BLaER1 (cell line): ENCODE measurements around the gene AHNAK.
"Not testable (repeated sequence)": the region's sequence is repeated elsewhere in the genome, so short reads cannot be mapped to it uniquely, and the experiment has no call there.

Source experiments
- H3K27ac ChIP-seq: shearing (Covaris generic); formaldehyde crosslinking; 2 replicates; pipeline ENCODE4 v1.8.1; 2022
- H3K27me3 ChIP-seq: shearing (Covaris generic); formaldehyde crosslinking; 2 replicates; pipeline ENCODE4 v1.8.1; 2022
- H3K36me3 ChIP-seq: shearing (Covaris generic); formaldehyde crosslinking; 2 replicates; pipeline ENCODE4 v1.8.1; 2022
- H3K4me1 ChIP-seq: shearing (Covaris generic); formaldehyde crosslinking; 2 replicates; pipeline ENCODE4 v1.8.1; 2022
- H3K4me2 ChIP-seq: shearing (Covaris generic); formaldehyde crosslinking; 2 replicates; pipeline ENCODE4 v1.8.1; 2022
- H3K4me3 ChIP-seq: shearing (Covaris generic); formaldehyde crosslinking; 2 replicates; pipeline ENCODE4 v1.8.1; 2022
- H3K9ac ChIP-seq: shearing (Covaris generic); formaldehyde crosslinking; 2 replicates; pipeline ENCODE4 v1.8.1; 2022
- H3K9me3 ChIP-seq: shearing (Covaris generic); formaldehyde crosslinking; 2 replicates; pipeline ENCODE4 v1.8.1; 2022
- H4K20me1 ChIP-seq: shearing (Covaris generic); formaldehyde crosslinking; 2 replicates; pipeline ENCODE4 v1.8.1; 2022
- Cebpa-rat ChIP-seq: shearing (Covaris generic); IDR thresholded peaks from 2 replicates; pipeline ENCODE4 v1.8.1; 2022

Gene AHNAK

DNA sequence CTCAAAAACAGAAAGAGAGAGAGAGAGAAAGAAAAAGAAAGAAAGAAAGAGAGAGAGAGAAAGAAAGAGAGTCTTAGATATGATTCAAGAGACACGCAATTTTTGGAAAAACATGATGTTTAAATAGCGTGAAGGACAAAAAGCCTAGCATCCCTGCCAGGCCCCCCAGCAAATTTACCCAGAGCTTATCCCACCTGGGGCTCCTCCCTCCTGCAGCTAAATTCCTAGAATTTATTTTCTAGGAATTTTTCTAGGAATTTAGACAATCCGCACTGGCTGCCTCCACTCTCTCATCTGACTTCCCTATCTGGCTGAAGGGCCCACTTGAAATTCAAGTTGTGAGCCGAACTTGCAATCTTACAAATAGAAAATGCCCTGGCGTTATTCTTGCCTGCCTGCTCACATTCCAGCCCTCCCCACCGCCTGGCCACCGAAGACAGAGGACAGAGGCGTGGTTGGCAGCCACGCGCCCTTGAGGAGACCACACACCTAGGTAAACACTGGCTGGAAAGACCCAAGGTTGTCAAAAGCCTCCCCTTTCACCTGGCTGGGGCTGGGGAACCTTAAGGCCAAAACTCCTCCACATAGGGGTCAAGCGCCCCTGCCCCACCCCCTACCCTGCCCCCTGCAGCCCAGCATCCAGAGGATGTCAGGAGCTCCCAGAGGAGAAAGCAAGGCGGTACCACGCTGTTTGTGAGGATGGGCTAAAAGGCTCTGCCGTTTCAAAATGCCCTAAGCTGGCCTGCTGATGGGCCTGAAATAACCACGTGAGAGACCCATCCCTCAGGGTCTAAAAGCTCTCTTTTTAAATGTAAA is 42.2 kb downstream of the AHNAK start:
- no peak overlapping the region for H3K4me2 ChIP-seq
- H3K4me3 ChIP-seq: no peak overlapping the region
- H3K36me3 ChIP-seq: no peaks in the 10 kb centered on the region
- H4K20me1 ChIP-seq: no peaks in the 10 kb centered on the region
- no peak for TF ChIP-seq Cebpa-rat
- no peaks in the 10 kb centered on the region for H3K27me3 ChIP-seq
- no peaks in the 10 kb centered on the region for H3K9me3 ChIP-seq
- H3K9ac ChIP-seq: no peak overlapping the region
- H3K27ac ChIP-seq: no peak overlapping the region
- peaks cover 6% of the 10 kb centered on the region for H3K4me1 ChIP-seq

DNA sequence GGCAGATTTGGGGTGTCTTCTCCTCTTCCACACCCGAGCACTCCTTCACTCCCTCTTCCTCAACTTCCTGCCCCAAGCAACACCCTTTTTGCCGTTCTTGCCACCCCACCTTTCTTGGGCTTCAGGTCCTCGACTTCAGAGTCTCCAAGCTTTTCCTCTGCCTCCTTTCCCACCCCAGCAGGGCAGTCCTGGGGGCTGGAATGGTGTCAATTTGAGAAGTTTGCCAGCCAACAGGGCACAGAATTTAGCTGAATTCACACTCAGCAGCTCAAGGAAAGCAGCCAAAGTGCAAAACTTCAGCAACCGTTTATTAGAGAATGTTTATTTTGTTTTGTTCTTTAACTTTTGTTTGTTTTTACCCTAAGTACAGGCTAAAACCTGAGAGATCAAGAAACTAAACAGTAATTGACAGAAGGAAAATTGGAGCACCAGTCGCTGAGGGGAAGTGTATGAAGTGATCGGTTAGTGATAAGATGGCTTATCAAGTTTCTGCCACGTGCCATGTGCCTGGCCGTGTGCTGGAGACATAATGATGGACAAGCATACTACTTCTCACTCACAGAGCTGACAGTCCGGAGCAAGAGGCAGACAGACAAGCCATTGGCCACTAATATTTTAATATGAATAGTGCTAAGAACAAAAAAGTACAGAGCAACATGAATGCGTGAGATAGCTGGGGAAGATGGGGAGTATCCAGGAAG is 44.4 kb downstream of the AHNAK start:
- H3K9me3 ChIP-seq: no peaks in the 10 kb centered on the region
- H3K36me3 ChIP-seq: no peaks in the 10 kb centered on the region
- no peaks in the 10 kb centered on the region for H3K27me3 ChIP-seq
- no peak for TF ChIP-seq Cebpa-rat
- H3K27ac ChIP-seq: no peak overlapping the region
- peaks cover 8% of the 10 kb centered on the region for H3K4me1 ChIP-seq
- H4K20me1 ChIP-seq: no peaks in the 10 kb centered on the region
- no peak overlapping the region for H3K9ac ChIP-seq
- H3K4me3 ChIP-seq: no peak overlapping the region
- no peak overlapping the region for H3K4me2 ChIP-seq

DNA sequence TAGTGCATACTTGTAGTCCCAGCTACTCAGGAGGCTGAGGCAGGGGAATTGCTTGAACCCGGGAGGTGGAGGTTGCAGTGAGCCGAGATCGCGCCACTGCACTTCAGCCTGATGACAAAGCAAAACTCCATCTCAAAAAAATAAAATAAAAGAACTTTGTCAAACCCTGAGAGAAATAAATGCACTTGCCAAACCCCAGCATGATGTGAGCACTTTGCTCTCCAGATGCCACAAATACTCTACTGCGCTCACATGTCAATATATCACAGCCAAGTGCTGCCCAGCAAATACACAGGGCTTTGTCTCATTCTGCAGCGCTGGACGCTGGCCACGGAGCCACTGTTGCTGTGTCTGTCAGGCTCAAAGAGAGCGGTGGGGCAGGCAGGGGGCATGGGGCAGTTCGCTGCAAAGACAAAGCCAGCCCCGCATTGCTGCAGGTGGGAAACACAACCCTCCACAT is 45.1 kb downstream of the AHNAK start:
- Histone ChIP-seq H3K4me1 (peaks cover 8% of the 10 kb centered on the region), H3K36me3 (no peaks in the 10 kb centered on the region), H3K9me3 (no peaks in the 10 kb centered on the region), H3K4me3 (no peak overlapping the region), H3K27ac (no peak overlapping the region), H4K20me1 (no peaks in the 10 kb centered on the region), H3K27me3 (no peaks in the 10 kb centered on the region), H3K9ac (no peak overlapping the region), H3K4me2 (no peak overlapping the region)
- TF ChIP-seq Cebpa-rat: no peak

DNA sequence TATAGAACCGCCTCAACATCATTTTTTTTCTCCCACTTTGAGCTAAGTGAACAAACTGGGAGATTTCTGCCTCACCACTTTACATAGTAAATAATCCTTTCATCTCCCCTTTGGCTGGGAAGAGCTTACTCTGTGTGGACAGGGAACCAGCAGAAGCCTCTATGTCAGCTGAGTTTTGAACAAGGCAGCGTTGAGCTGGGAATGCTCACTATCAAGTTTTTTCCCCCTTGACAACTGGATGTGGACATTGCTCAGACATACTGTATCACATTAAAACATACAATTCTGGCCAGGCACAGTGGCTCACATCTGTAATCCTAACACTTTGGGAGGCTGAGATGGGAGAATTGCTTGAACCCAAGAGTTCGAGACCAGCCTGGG is 46.0 kb downstream of the AHNAK start:
- TF ChIP-seq Cebpa-rat: no peak
- H3K27ac ChIP-seq: no peak overlapping the region
- H3K4me3 ChIP-seq: no peak overlapping the region
- no peak overlapping the region for H3K9ac ChIP-seq
- no peaks in the 10 kb centered on the region for H3K9me3 ChIP-seq
- H4K20me1 ChIP-seq: no peaks in the 10 kb centered on the region
- no peaks in the 10 kb centered on the region for H3K27me3 ChIP-seq
- H3K4me1 ChIP-seq: peaks cover 8% of the 10 kb centered on the region
- no peak overlapping the region for H3K4me2 ChIP-seq
- H3K36me3 ChIP-seq: no peaks in the 10 kb centered on the region

DNA sequence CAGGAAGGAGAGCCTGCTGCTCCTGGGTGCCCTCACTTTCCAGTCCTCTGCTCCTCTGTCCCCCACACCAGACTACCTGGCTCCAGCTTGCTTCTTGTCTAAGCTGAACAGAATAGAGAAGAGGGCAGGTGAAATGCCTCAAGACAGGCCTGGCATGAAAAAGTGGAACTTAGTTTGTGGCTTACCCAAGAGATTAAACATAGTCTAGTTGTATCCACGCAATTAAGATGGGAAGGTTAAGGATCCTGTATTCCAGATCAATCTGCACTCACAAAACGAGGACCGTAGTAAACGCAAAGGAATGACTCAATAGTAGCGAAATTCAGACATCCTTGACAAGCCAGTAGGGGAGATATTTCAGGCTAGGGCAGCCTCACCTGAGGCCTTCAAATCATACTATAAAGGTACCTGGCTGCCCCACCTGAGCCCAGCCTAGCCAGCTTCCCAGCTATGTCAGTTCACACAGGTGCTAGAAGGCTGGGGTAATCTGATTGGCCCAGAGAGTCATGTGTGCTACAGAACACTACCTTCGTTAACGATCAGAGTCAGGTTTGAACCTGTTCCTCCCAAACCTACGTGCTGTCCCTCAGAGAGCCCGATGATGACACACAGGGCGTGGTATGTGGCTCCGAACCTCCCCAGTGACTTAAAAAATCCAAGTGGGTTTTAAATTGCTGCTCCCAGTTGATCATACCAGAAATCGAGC is 46.5 kb downstream of the AHNAK start:
- Histone ChIP-seq H3K9me3 (no peaks in the 10 kb centered on the region), H4K20me1 (no peaks in the 10 kb centered on the region), H3K4me3 (no peak overlapping the region), H3K27ac (no peak overlapping the region), H3K36me3 (no peaks in the 10 kb centered on the region), H3K27me3 (no peaks in the 10 kb centered on the region), H3K9ac (no peak overlapping the region), H3K4me2 (peak overlapping the region; percentile 28), H3K4me1 (peaks cover 8% of the 10 kb centered on the region)
- no peak for TF ChIP-seq Cebpa-rat

DNA sequence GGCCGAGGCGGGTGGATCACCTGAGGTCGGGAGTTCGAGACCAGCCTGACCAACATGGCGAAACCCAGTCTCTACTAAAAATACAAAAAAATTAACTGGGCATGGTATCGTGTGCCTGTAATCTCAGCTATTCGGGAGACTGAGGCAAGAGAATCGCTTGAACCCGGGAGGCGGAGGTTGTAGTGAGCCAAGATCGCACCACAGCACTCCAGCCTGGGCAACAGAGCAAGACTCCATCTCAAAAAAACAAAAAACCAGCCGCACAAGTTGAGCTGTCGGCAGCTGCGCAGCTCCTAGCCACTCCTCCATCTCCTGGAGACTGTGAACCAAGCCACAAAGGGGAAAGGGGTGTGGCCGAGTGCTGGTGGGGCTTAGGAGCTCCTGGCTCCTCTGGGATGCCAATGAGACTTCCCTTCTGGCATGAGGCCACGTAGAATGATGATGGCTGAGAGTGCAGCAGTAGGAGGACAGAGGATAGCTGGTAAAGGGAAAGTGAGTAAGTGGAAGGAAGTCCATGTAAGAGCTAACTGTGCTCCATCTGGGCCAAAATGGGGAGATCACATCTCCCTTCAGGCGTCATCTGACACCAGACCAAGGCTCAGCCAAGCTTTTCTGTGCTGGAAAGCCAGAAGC is 47.2 kb downstream of the AHNAK start:
- peak overlapping the region; percentile 28 for H3K4me2 ChIP-seq
- not testable (repeated sequence) for H3K9me3 ChIP-seq, H3K4me1 ChIP-seq, H3K36me3 ChIP-seq, H3K4me3 ChIP-seq, H3K27ac ChIP-seq, H3K9ac ChIP-seq, H3K27me3 ChIP-seq, H4K20me1 ChIP-seq

DNA sequence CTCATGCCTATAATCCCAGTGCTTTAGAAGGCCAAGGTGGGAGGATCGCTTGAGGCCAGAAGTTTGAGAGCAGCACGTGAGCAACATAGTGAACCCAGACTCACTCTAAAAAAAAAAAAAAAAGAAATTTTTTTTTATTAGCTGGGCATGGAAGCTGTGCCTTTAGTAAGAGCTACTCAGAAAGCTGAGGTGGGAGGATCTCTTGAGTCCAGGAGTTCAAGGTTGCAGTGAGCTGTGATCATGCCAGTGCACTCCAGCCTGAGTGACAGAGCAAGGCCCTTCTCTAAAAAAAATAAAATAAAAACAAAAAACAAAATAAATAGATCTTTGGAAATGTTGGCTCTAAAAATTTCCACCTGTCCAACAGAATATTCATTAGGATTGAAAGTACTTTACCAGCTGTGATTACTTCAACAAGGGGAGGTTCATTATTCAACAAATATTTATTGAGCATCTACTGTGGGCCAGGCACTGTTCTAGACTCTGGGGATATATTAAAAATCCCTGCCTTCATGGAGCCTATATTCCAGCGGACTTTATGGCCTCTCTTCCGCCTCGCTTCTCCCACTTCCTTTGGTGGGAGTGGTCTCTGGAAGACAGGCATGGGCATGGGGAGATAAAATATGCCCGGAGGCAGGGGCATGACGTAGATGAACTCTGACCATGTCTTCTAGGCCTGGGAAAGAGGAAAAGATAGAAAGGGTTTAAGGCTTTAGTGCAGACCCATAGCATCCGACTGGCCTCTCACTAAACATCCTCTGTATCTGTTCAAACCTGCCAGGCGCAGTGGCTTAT is 47.9 kb downstream of the AHNAK start:
- no peak for TF ChIP-seq Cebpa-rat
- Histone ChIP-seq H3K4me1 (peaks cover 8% of the 10 kb centered on the region), H3K27me3 (no peaks in the 10 kb centered on the region), H3K9me3 (no peaks in the 10 kb centered on the region), H3K27ac (no peak overlapping the region), H3K4me2 (0 out of 2 replicates have a peak overlapping the region, but pooled peaks have one; percentile 28), H3K36me3 (no peaks in the 10 kb centered on the region), H4K20me1 (no peaks in the 10 kb centered on the region), H3K4me3 (no peak overlapping the region), H3K9ac (no peak overlapping the region)

DNA sequence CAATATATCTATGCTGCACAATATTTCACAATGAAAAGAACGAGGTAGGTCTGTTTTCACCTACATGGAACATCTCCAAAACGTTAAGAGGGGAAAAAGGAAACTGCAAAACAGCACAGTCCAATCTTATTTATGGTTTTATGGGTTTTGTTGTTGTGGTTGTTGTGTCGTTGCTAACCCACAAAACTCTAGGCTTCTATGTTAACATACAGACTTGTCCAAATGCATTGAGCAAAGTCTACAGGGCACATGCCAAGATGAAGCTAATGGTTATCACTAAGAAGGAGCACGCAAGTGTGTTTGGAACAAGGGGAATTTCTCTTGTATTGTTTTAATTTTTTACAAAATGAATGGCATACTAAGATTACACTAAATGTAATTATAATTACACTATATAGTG is 48.6 kb downstream of the AHNAK start:
- no peaks in the 10 kb centered on the region for H3K27me3 ChIP-seq
- H3K4me3 ChIP-seq: no peak overlapping the region
- peaks cover 8% of the 10 kb centered on the region for H3K4me1 ChIP-seq
- H3K9ac ChIP-seq: no peak overlapping the region
- no peaks in the 10 kb centered on the region for H3K36me3 ChIP-seq
- no peak overlapping the region for H3K4me2 ChIP-seq
- TF ChIP-seq Cebpa-rat: no peak
- no peaks in the 10 kb centered on the region for H3K9me3 ChIP-seq
- H4K20me1 ChIP-seq: no peaks in the 10 kb centered on the region
- no peak overlapping the region for H3K27ac ChIP-seq

DNA sequence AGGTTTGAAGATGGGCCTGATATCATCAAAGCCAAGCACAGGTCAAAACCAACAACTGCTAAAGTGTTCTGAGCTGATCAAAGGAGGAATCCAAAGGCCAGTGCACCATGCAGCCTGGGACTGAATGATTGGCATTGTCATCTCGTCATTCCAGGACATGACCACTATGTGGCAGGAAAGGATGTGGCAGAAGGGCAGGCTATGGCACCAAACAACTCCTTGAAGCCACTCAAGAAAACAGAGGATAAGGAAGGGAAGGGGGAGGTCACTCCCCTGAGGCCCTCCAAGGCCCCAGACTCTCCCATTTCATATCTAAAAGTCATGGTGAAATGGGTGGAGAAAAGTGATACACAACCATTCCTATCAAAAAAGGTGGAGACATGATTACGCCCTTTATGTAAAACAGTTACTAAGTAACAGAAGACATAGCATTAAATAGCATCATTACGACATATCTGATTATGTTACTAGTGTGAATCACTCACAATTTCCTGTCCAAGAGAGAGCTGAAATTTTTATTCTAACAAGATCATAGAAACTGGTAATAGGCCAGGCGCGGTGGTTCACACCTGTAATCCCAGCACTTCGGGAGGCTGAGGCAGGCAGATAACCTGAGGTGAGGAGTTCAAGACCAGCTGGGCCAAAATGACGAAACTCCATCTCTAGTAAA is 49.3 kb downstream of the AHNAK start:
- Histone ChIP-seq H3K4me1 (peaks cover 8% of the 10 kb centered on the region), H3K9me3 (no peaks in the 10 kb centered on the region), H3K4me3 (no peak overlapping the region), H3K9ac (no peak overlapping the region), H3K36me3 (no peaks in the 10 kb centered on the region), H3K27ac (no peak overlapping the region), H4K20me1 (no peaks in the 10 kb centered on the region), H3K4me2 (no peak overlapping the region), H3K27me3 (no peaks in the 10 kb centered on the region)
- TF ChIP-seq Cebpa-rat: no peak
